HAP-1 (cell line): ENCODE measurements around the gene STARD5.

ENCODE experiments used
- DNase-seq, 2 experiments: peaks; one replicate each; pipeline ENCODE4 v3.0.0-alpha.2; 2016 to 2020; ENCODE audit warnings: low spot score in 2 of 2
- H3K27me3 ChIP-seq: fragments of 250-450 bp; sonication (Bioruptor Pico); 2 replicates; pipeline ENCODE4 v1.5.1; 2020; ENCODE audit warnings: low read depth, mild to moderate bottlenecking, moderate library complexity
- H3K36me3 ChIP-seq: fragments of 250-450 bp; sonication (Bioruptor Pico); replicated peaks from 2 replicates; pipeline ENCODE4 v1.5.1; 2020; ENCODE audit warnings: mild to moderate bottlenecking
- H3K4me1 ChIP-seq: fragments of 250-450 bp; sonication (Bioruptor Pico); 2 replicates; pipeline ENCODE4 v1.5.1; 2020; ENCODE audit warnings: mild to moderate bottlenecking
- H3K4me3 ChIP-seq: fragments of 250-450 bp; sonication (Bioruptor Pico); 2 replicates; pipeline ENCODE4 v1.5.1; 2020; ENCODE audit warnings: mild to moderate bottlenecking, moderate library complexity
- H3K9me3 ChIP-seq: fragments of 250-450 bp; sonication (Bioruptor Pico); 2 replicates; pipeline ENCODE4 v1.5.1; 2020; ENCODE audit warnings: mild to moderate bottlenecking, moderate library complexity
- in situ Hi-C: fragments of 300-500 bp; cut with MboI; formaldehyde crosslinking; loops from 3 replicates; pipeline ENCODE4 v1.14.3; 2020; ENCODE audit warnings: low sequenced_read_pairs, inconsistent platforms, mixed read lengths

Gene STARD5

DNA sequence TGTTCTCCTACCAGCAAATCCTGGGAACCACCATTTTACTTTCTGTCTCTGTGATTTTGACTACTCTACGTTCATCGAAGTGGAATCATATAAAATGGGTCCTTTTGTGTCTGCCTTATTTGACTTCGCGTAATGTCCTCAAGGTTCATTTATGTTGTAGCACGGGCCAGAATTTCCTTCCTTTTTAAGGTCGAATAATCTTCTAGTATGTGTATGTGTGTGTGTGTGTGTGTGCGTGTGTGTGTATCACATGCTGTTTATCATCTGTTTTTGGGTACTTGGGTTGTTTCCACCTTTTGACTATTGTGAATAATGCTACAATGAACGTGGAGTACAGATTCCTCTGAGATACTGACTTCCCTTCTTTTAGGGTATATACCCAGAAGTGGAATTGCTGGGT is 35.3 kb downstream of the STARD5 start:
- in situ Hi-C loops, result no loop called here
- no peaks in the 10 kb centered on the region for H3K9me3 ChIP-seq
- H3K4me3 ChIP-seq, result no peak overlapping the region
- H3K27me3 ChIP-seq, result peaks cover 25% of the 10 kb centered on the region
- no peak for DNase-seq
- H3K4me1 ChIP-seq, result no peaks in the 10 kb centered on the region
- no peaks in the 10 kb centered on the region for H3K36me3 ChIP-seq

DNA sequence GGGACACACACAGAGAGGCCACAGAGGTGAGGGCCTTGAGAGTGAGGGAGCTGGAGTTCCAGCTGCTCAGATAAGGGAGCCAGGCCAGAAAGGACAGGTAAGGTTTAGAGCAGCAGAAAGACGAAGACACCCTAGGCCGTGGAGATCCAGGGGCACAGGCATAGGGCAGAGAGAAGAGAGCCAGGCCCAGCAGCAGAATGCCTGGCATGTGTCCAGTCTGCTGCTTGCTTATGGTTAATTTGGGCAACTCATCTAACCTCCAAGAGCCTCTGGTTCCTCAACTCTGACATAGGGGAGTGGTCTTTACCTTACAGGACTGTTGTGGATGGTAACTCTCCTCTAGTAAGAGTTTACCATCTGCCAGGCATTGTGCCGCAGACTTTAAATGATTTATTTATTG is 35.9 kb downstream of the STARD5 start:
- no peak overlapping the region for H3K4me3 ChIP-seq
- in situ Hi-C loops, result no loop called here
- no peaks in the 10 kb centered on the region for H3K4me1 ChIP-seq
- no peaks in the 10 kb centered on the region for H3K9me3 ChIP-seq
- no peaks in the 10 kb centered on the region for H3K36me3 ChIP-seq
- peaks cover 29% of the 10 kb centered on the region for H3K27me3 ChIP-seq
- no peak for DNase-seq

DNA sequence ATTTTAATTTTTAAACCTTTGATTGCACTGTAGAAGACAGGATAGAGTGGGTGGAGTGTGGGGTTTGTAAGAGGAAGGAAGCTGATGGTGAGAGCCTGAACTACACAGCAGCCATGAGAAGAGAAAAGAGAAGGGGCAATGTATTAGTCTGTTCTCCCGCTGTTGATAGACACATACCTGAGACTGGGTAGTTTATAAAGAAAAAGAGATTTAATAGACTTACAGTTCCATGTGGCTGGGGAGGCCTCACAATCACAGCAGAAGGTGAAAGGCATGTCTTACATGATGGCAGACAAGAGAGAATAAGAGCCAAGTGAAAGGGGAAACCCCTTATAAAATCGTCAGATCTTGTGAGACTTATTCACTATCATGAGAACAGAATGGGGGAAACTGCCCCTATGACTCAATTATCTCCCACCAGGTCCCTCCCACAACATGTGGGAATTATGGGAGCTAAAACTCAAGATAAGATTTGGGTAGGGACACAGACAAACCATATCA is 37.3 kb downstream of the STARD5 start:
- no peak overlapping the region for H3K4me3 ChIP-seq
- in situ Hi-C loops, result no loop called here
- no peaks in the 10 kb centered on the region for H3K4me1 ChIP-seq
- no peak for DNase-seq
- H3K36me3 ChIP-seq, result no peaks in the 10 kb centered on the region
- H3K9me3 ChIP-seq, result no peaks in the 10 kb centered on the region
- peaks cover 33% of the 10 kb centered on the region for H3K27me3 ChIP-seq

DNA sequence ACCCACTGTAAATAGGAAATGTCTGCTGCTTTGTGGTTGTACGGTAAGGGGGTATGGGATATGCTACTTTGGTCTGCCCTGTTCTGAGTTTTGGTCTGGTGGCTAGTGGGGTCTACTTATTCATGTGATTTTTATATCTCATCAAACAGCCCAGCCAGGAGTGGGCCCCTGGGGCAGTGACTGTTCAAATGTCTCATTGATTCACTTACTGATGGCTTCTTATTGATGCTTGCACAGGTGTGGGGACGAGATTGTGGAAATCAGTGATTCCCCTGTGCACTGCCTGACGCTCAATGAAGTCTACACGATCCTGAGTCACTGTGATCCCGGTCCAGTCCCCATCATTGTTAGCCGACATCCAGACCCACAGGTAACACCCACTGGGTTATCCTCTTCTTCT is 38.5 kb downstream of the STARD5 start:
- no peaks in the 10 kb centered on the region for H3K9me3 ChIP-seq
- no peak for DNase-seq
- in situ Hi-C loops, result no loop called here
- H3K4me3 ChIP-seq, result no peak overlapping the region
- H3K4me1 ChIP-seq, result no peaks in the 10 kb centered on the region
- peaks cover 34% of the 10 kb centered on the region for H3K27me3 ChIP-seq
- H3K36me3 ChIP-seq, result no peaks in the 10 kb centered on the region

DNA sequence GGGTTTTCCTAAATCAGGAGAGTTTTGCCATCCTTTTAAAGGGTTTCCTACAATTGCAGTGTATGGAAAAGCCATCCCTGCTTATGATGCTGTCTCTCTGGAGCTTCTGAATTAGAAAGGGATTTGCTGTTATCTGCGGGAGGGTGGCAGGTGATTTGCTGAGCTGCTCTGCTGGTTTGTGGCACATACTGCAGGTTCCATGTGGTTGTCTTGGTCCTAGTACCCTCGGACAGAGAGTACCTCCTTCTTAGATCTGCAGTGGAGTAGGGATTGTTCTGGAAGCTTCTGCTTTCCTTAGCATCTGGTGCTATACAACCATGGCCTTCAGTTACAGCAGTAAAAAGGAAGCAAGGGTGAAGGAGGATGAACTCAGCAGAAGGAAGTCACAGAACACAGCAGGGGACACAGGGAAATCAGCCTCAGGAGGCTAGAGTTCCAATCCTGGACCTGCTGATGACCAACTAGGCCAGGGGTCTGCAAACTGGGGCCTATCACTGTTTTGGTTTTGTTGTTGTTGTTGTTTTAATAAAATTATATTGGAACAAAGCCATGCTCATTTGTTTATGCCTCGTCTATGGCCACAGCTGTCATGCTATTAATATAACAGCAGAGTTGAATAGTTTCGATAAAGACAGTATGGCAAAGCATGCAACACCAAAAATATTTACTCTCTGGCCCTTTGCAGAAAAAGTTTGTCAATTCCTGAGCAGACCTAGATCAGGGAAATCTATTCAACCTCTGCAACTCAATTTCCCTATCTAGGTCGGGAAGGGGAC is 39.5 kb downstream of the STARD5 start:
- Histone ChIP-seq H3K4me1 (no peaks in the 10 kb centered on the region), H3K27me3 (peaks cover 36% of the 10 kb centered on the region), H3K4me3 (no peak overlapping the region), H3K36me3 (no peaks in the 10 kb centered on the region), H3K9me3 (no peaks in the 10 kb centered on the region)
- no peak for DNase-seq
- in situ Hi-C loops, result no loop called here

DNA sequence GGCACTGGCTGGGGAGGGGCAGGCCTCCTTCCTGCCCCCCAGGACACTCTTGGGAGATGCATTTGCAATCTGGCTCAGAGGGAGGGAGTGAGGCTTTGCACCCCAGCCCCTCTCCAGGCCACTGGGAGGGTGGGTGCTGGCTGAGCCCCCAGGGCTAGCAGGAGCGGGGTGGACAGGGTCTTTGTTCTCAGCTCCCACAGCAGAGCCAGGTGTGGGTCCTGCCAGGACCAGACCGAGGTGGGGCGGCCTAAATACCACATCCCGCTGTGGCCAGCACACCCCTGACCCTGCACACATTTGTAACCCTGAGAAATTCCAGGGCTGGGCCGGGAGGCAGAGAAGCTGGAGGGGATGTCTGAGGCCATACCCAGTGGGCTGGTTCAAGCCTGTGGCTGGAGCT is 41.0 kb downstream of the STARD5 start:
- Histone ChIP-seq H3K9me3 (no peaks in the 10 kb centered on the region), H3K36me3 (no peaks in the 10 kb centered on the region), H3K4me3 (no peak overlapping the region), H3K4me1 (no peaks in the 10 kb centered on the region), H3K27me3 (peaks cover 40% of the 10 kb centered on the region)
- no peak for DNase-seq
- in situ Hi-C loops, result no loop called here

DNA sequence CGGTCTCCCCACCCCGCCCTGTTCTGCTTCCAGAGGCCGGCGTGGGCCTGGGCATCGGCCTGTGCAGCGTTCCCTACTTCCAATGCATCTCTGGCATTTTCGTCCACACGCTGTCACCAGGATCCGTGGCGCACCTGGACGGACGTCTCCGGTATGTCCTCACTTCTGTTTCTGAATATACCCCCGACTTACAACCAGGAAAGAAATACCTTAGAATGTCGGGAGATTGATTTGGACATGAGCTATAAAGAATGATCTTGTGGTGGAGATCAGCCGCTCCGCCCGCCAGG is 41.4 kb downstream of the STARD5 start:
- Histone ChIP-seq H3K9me3 (no peaks in the 10 kb centered on the region), H3K4me1 (no peaks in the 10 kb centered on the region), H3K27me3 (peaks cover 40% of the 10 kb centered on the region), H3K4me3 (no peak overlapping the region), H3K36me3 (no peaks in the 10 kb centered on the region)
- in situ Hi-C loops, result no loop called here
- no peak for DNase-seq

DNA sequence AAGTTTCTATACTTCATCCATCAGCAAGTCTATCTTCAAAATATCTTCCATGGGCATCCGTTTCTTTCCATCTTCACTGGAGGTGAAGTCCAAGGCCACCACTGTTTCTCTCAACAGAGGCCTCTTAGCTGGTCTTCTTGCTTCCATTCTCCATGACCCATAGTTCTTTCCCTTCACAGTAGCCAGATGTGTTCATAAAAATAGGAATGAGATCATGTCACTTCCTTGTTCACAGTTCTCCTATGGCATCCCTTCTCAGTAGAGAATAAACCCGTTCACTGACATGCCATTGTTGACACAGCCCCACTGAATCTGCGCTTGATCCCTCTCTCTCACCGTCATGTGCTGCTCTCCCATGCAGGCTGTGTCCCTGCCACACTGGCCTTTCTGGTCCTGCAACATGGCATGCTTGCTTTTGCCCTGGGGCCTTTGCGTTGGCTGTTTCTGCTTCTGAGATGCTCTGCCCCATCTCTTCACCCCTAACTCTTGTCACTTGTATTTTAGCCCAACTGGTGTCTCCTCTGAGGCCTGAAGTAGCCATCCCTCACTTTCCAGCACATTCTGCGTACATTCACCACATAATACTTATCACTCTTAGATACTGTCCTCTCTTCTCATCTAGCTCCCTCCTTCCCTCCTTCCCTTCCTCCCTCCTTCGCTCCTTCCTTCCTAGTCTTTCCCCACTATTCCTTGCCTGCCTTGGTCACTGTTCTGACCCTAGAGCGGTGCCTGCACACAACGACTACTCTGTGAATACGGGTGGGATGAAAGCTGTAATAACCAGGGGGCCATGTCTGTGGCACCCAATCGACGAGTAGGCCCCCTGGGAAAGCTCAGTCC is 42.0 kb downstream of the STARD5 start:
- in situ Hi-C loops, result no loop called here
- H3K27me3 ChIP-seq, result peaks cover 43% of the 10 kb centered on the region
- no peaks in the 10 kb centered on the region for H3K36me3 ChIP-seq
- no peaks in the 10 kb centered on the region for H3K4me1 ChIP-seq
- no peak for DNase-seq
- no peaks in the 10 kb centered on the region for H3K9me3 ChIP-seq
- no peak overlapping the region for H3K4me3 ChIP-seq

DNA sequence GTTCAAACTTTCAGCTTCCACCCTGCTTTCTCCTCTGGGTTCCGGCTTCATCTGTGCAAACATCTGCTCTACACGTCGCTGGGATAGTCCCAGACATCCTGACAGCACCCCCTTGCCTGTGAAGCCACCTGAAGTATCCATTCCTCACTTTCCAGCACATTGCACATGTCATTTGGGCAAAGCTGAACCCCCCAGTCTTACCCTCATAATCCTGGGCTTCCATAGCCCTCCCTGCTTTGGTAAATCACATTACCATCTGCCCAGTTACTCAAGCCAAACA is 42.5 kb downstream of the STARD5 start:
- DNase-seq, result no peak
- in situ Hi-C loops, result no loop called here
- no peaks in the 10 kb centered on the region for H3K4me1 ChIP-seq
- H3K9me3 ChIP-seq, result no peaks in the 10 kb centered on the region
- H3K27me3 ChIP-seq, result peaks cover 40% of the 10 kb centered on the region
- no peak overlapping the region for H3K4me3 ChIP-seq
- H3K36me3 ChIP-seq, result no peaks in the 10 kb centered on the region

DNA sequence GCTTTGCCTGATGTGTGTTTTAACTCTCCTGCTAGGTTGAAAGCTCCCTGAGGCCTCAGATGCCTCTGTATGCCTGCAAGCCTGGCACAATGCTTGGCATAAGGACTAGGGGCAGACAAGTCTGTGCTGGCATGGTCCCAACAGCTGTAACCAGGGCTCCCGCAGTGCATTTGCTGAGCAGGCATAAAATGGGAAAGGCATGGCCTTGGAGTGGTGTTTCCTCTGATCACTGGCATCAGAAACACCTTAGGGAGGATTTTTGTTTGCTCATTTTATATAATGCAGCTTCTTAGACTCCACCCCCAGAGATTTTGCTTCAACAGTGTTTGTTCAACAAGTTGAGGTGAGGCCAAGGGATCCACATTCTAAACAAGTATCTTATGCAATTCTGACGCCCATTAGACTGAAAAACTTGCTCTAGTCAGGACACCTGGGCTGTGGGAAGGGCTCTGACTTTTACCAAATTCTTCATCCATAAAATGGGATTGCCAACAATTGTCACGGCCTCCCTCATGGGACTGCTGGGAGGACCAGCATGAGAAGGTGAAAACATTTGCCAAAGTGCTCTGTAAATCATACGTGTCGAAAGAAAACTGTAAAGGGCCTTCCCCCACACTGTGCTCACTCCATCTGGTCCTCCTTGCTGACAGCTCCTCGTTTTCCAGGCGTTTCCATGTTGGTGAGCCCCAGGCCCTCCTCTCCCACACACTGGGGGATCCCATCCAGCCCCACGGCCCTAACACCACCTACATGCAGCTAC is 43.1 kb downstream of the STARD5 start:
- Histone ChIP-seq H3K36me3 (no peaks in the 10 kb centered on the region), H3K9me3 (no peaks in the 10 kb centered on the region), H3K4me1 (no peaks in the 10 kb centered on the region), H3K4me3 (no peak overlapping the region), H3K27me3 (peaks cover 36% of the 10 kb centered on the region)
- in situ Hi-C loops, result no loop called here
- no peak for DNase-seq

DNA sequence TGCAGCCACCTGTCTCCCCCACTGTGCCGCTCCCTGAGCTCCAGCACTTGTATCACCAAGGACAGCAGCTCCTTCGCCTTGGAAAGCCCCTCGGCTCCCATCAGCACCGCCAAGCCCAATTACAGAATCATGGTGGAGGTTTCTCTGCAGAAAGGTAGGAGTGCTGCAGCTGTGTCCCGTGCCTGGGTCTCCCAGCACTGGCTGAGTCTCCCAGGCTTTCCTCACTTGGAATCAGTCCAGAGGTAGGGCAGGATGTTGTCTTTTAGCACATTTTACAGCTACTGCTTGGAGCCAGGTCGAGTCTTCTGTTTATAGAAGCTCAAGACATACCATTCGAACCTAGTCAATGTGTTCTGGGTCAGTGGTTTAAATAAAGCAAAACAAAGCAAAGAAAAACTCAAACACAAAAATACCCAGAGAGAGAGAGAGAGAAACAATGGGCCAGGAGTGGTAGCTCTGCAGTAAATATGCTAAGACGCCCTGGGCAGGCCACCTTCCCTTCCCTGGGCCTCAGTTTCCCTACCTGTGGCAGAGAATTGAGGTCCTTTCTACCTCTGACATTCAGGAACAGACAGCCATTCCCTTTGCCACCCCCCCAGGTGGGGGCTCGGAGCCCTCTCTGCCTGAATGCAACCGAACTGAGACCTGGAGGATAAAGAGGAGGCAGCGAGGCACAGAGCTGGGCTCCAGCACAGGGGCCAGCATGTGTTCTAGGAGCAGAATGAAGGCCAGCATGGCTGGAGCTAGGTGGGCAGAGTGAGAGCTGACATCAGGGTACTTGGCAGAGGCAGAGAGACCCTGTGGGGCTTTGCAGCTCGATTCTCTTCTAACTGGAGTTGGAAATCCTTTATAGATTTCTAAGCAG is 44.1 kb downstream of the STARD5 start:
- DNase-seq, result no peak
- in situ Hi-C loops, result loop anchor here (5.0 kb wide), 1 partner anchor 122 kb away; no protein-coding TSS in a partner anchor
- H3K4me3 ChIP-seq, result no peak overlapping the region
- H3K4me1 ChIP-seq, result no peaks in the 10 kb centered on the region
- H3K9me3 ChIP-seq, result no peaks in the 10 kb centered on the region
- H3K36me3 ChIP-seq, result no peaks in the 10 kb centered on the region
- peaks cover 30% of the 10 kb centered on the region for H3K27me3 ChIP-seq

DNA sequence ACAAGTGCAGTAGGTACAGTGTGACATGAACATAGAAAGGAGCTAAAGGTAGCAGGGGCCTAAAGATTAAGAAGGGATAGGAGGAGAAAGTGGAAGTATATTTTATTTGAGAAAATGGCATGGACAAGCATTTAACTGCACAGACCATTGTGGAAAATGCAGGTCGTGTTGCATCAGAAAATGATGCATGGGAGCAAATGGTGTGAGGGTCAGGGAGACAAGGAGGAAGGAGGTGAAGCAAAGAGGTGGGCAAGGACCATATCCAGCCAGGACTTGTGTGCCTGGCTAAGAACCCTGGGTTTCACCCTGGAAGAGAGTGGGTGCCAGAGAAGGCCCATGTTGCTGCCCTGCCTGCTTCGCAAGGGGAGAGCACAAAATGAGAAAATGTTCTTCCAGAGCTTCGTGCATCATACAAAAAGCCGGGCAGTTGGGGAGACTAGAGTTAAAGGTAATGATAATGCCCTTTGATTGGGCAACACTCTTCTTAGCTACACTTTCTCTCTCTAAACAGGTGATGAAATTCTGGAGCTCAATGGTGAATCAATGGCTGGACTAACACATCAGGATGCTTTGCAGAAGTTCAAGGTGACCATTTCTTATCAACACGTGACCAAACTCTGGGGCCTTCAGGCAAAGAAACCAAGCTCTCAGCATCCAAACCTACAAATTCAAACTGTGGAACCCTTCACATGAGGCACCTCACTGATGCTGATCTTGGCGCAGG is 45.5 kb downstream of the STARD5 start:
- Histone ChIP-seq H3K27me3 (peaks cover 26% of the 10 kb centered on the region), H3K4me1 (no peaks in the 10 kb centered on the region), H3K9me3 (no peaks in the 10 kb centered on the region), H3K36me3 (no peaks in the 10 kb centered on the region), H3K4me3 (no peak overlapping the region)
- in situ Hi-C loops, result loop anchor here (5.0 kb wide), 1 partner anchor 124 kb away; no protein-coding TSS in a partner anchor
- DNase-seq, result no peak

DNA sequence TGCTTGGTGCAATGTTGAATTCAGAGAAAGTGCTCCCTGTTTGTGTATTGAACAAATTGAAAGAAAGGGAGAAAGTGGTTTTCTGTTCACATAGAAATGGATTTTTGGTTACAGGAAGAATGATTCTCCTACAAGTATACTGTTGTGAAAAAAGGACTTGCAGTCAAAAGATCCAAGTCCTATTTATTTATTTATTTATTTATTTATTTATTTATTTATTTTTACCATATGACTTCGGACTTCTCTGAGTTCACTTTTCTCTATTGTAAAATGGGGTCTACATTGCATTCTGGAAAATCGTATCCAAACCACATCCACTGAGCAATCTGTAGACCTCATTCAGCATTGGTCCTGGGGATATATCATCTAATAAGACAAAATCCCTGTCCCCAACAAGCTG is 46.1 kb downstream of the STARD5 start:
- Histone ChIP-seq H3K36me3 (no peaks in the 10 kb centered on the region), H3K9me3 (no peaks in the 10 kb centered on the region), H3K4me1 (no peaks in the 10 kb centered on the region), H3K4me3 (no peak overlapping the region), H3K27me3 (peaks cover 28% of the 10 kb centered on the region)
- in situ Hi-C loops, result loop anchor here (5.0 kb wide), 1 partner anchor 124 kb away; no protein-coding TSS in a partner anchor
- no peak for DNase-seq
